ENCODE data around the gene CEP112. TPM values are rescaled to one million over a fixed set of nuclear protein-coding genes. Genes with fewer than 3 reads are reported as not detected.

CEP112 gene
- polyA plus RNA-seq, 1 donor (not counting 4 experiments of a cell fraction or from before 2014, with no cell fraction given): 2.6 TPM

GRCh38 chr17:65741710-65742109 lies 450.2 kb downstream of the CEP112 start:
- DNase-seq (ENCODE audit: low read depth, low spot score) (no peak), FAIRE-seq (no peak)
- Histone ChIP-seq H3K9ac (ENCODE audit: control insufficient read depth, extremely low read depth, insufficient read depth, low read length) (no peak overlapping the region), H2AFZ (ENCODE audit: control insufficient read depth, low read length) (no peak overlapping the region), H3K4me2 (ENCODE audit: control insufficient read depth, extremely low read depth, insufficient read depth, low read depth, low read length) (no peak overlapping the region), H3K4me1 (ENCODE audit: control insufficient read depth, extremely low read depth, insufficient read depth, low read length) (peaks cover 15% of the 10 kb centered on the region), H3K27me3 (ENCODE audit: control insufficient read depth, extremely low read depth, insufficient read depth, low read length) (no peaks in the 10 kb centered on the region), H3K9me1 (ENCODE audit: control insufficient read depth, extremely low read depth, insufficient read depth, low read length) (no peaks in the 10 kb centered on the region), H4K20me1 (ENCODE audit: control insufficient read depth, extremely low read depth, insufficient read depth, low read length) (no peaks in the 10 kb centered on the region), H3K79me2 (ENCODE audit: control insufficient read depth, insufficient read depth, low read length) (no peaks in the 10 kb centered on the region), H3K9me3 (ENCODE audit: control insufficient read depth, low read depth, low read length) (no peaks in the 10 kb centered on the region), H3K36me3 (ENCODE audit: control insufficient read depth in 2 of 2, extremely low read depth in 1 of 2, insufficient read depth in 2 of 2, low read length in 2 of 2) (no peaks in the 10 kb centered on the region), H3K4me3 (ENCODE audit: control insufficient read depth in 2 of 3, extremely low read depth in 1 of 3, insufficient read depth in 2 of 3, low read depth in 1 of 3, low read length in 3 of 3) (no peak overlapping the region), H3K27ac (ENCODE audit: control insufficient read depth, insufficient read depth, low read length) (no peak overlapping the region)
- dilution Hi-C loops (cut with MboI; ENCODE audit: extremely low pct_ligation_motif_present, low sequenced_read_pairs): no loop called here
- TF ChIP-seq EZH2 (IDR thresholded peaks at IDR 0.05; ENCODE audit: low read length): no peak
- no peak for TF ChIP-seq CTCF (optimal IDR thresholded peaks at IDR 0.05 in 1 of 3, IDR thresholded peaks at IDR 0.05 in 1 of 3, conservative IDR thresholded peaks at IDR 0.05 in 1 of 3; ENCODE audit: extremely low read depth in 1 of 3, insufficient read depth in 2 of 3, low read length in 3 of 3)

GRCh38 chr17:65739034-65739433 lies 452.9 kb downstream of the CEP112 start:
- H3K27ac ChIP-seq (ENCODE audit: control insufficient read depth, insufficient read depth, low read length): no peak overlapping the region
- dilution Hi-C loops (cut with MboI; ENCODE audit: extremely low pct_ligation_motif_present, low sequenced_read_pairs): no loop called here
- FAIRE-seq: no peak

More at GRCh38 chr17:65739034-65739433, 452.9 kb downstream of the CEP112 start:
- Histone ChIP-seq H3K79me2 (ENCODE audit: control insufficient read depth, insufficient read depth, low read length) (no peaks in the 10 kb centered on the region), H3K9me3 (ENCODE audit: control insufficient read depth, low read depth, low read length) (no peaks in the 10 kb centered on the region), H3K4me2 (ENCODE audit: control insufficient read depth, extremely low read depth, insufficient read depth, low read depth, low read length) (no peak overlapping the region), H3K36me3 (ENCODE audit: control insufficient read depth in 2 of 2, extremely low read depth in 1 of 2, insufficient read depth in 2 of 2, low read length in 2 of 2) (no peaks in the 10 kb centered on the region), H4K20me1 (ENCODE audit: control insufficient read depth, extremely low read depth, insufficient read depth, low read length) (no peaks in the 10 kb centered on the region), H3K9me1 (ENCODE audit: control insufficient read depth, extremely low read depth, insufficient read depth, low read length) (no peaks in the 10 kb centered on the region), H3K27me3 (ENCODE audit: control insufficient read depth, extremely low read depth, insufficient read depth, low read length) (no peaks in the 10 kb centered on the region), H3K4me3 (ENCODE audit: control insufficient read depth in 2 of 3, extremely low read depth in 1 of 3, insufficient read depth in 2 of 3, low read depth in 1 of 3, low read length in 3 of 3) (no peak overlapping the region), H2AFZ (ENCODE audit: control insufficient read depth, low read length) (no peak overlapping the region), H3K9ac (ENCODE audit: control insufficient read depth, extremely low read depth, insufficient read depth, low read length) (no peak overlapping the region), H3K4me1 (ENCODE audit: control insufficient read depth, extremely low read depth, insufficient read depth, low read length) (peaks cover 15% of the 10 kb centered on the region)
- TF ChIP-seq EZH2 (IDR thresholded peaks at IDR 0.05; ENCODE audit: low read length) (no peak), CTCF (optimal IDR thresholded peaks at IDR 0.05 in 1 of 3, IDR thresholded peaks at IDR 0.05 in 1 of 3, conservative IDR thresholded peaks at IDR 0.05 in 1 of 3; ENCODE audit: extremely low read depth in 1 of 3, insufficient read depth in 2 of 3, low read length in 3 of 3) (no peak)
- no peak for DNase-seq (ENCODE audit: low read depth, low spot score)

Data from keratinocyte (primary cell).